ENCODE data around the gene UCHL1. TPM values are rescaled to one million over a fixed set of nuclear protein-coding genes. Genes with fewer than 3 reads are reported as not detected.

Gene UCHL1
- total RNA-seq, 2 donors from 2014 or later = 1.9 to 2.7 TPM

- Mint-ChIP-seq H3K36me3 (peaks cover 5% of the 10 kb centered on the region), H3K4me3 (no peak overlapping the region), H3K9me3 (peaks cover 3% of the 10 kb centered on the region), H3K27me3 (peaks cover 41 to 61% of the 10 kb centered on the region in 2 donors), H3K27ac (no peak overlapping the region), H3K4me1 (ENCODE audit: low read depth in 2 of 2) (peaks cover 15 to 20% of the 10 kb centered on the region in 2 donors)
- ATAC-seq (no peak), DNase-seq (ENCODE audit: low spot score) (no peak)
Observed at GRCh38 chr4:41217374-41217773, 39.4 kb upstream of the UCHL1 start.

- Mint-ChIP-seq H3K27ac (no peak overlapping the region), H3K27me3 (peaks cover 33 to 48% of the 10 kb centered on the region in 2 donors), H3K9me3 (peaks cover 3% of the 10 kb centered on the region), H3K4me3 (no peak overlapping the region), H3K4me1 (ENCODE audit: low read depth in 2 of 2) (peaks cover 10 to 15% of the 10 kb centered on the region in 2 donors), H3K36me3 (peaks cover 5% of the 10 kb centered on the region)
- ATAC-seq (no peak), DNase-seq (ENCODE audit: low spot score) (no peak)
Observed at GRCh38 chr4:41218703-41219102, 38.0 kb upstream of the UCHL1 start.

GRCh38 chr4:41219421-41219950 is 37.2 kb upstream of the UCHL1 start:
- Mint-ChIP-seq H3K36me3 (peaks cover 5% of the 10 kb centered on the region), H3K4me3 (no peak overlapping the region), H3K27ac (no peak overlapping the region), H3K9me3 (peaks cover 3% of the 10 kb centered on the region), H3K27me3 (peaks cover 35 to 47% of the 10 kb centered on the region in 2 donors), H3K4me1 (ENCODE audit: low read depth in 2 of 2) (peaks cover 10 to 15% of the 10 kb centered on the region in 2 donors)
- ATAC-seq (no peak), DNase-seq (ENCODE audit: low spot score) (no peak)

GRCh38 chr4:41221850-41222645 is 34.7 kb upstream of the UCHL1 start:
- H3K36me3 Mint-ChIP-seq = peaks cover 1% of the 10 kb centered on the region
- H3K27me3 Mint-ChIP-seq = peaks cover 21 to 27% of the 10 kb centered on the region in 2 donors
- peaks cover 0 to under 1% of the 10 kb centered on the region in 2 donors for H3K4me1 Mint-ChIP-seq (ENCODE audit: low read depth in 2 of 2)
- DNase-seq (ENCODE audit: low spot score) (no peak), ATAC-seq (no peak)
- no peaks in the 10 kb centered on the region for H3K9me3 Mint-ChIP-seq
- H3K27ac Mint-ChIP-seq = no peak overlapping the region
- no peak overlapping the region for H3K4me3 Mint-ChIP-seq

- ATAC-seq = no peak
- Mint-ChIP-seq H3K27me3 (peaks cover 5 to 6% of the 10 kb centered on the region in 2 donors), H3K36me3 (no peaks in the 10 kb centered on the region), H3K27ac (no peak overlapping the region), H3K4me3 (no peak overlapping the region), H3K4me1 (ENCODE audit: low read depth in 2 of 2) (no peaks in the 10 kb centered on the region), H3K9me3 (no peaks in the 10 kb centered on the region)
- DNase-seq (ENCODE audit: low spot score) = no peak
Observed at GRCh38 chr4:41227902-41228301, 28.8 kb upstream of the UCHL1 start.

- Mint-ChIP-seq H3K9me3 (no peaks in the 10 kb centered on the region), H3K4me1 (ENCODE audit: low read depth in 2 of 2) (no peaks in the 10 kb centered on the region), H3K27ac (no peak overlapping the region), H3K36me3 (no peaks in the 10 kb centered on the region), H3K4me3 (no peak overlapping the region), H3K27me3 (peaks cover 2 to 5% of the 10 kb centered on the region in 2 donors)
- ATAC-seq (no peak), DNase-seq (ENCODE audit: low spot score) (no peak)
Observed at GRCh38 chr4:41232406-41232805, 24.3 kb upstream of the UCHL1 start.

- ATAC-seq (no peak), DNase-seq (ENCODE audit: low spot score) (no peak)
- H3K27ac Mint-ChIP-seq = no peak overlapping the region
- H3K9me3 Mint-ChIP-seq = no peaks in the 10 kb centered on the region
- no peak overlapping the region for H3K4me3 Mint-ChIP-seq
- H3K36me3 Mint-ChIP-seq = no peaks in the 10 kb centered on the region
- peaks cover 0 to 5% of the 10 kb centered on the region in 2 donors for H3K27me3 Mint-ChIP-seq
- no peaks in the 10 kb centered on the region for H3K4me1 Mint-ChIP-seq (ENCODE audit: low read depth in 2 of 2)
Observed at GRCh38 chr4:41232856-41233255, 23.9 kb upstream of the UCHL1 start.

GRCh38 chr4:41236032-41236431 is 20.7 kb upstream of the UCHL1 start:
- ATAC-seq (no peak), DNase-seq (ENCODE audit: low spot score) (no peak)
- no peak overlapping the region for H3K4me3 Mint-ChIP-seq
- H3K27ac Mint-ChIP-seq = no peak overlapping the region
- no peaks in the 10 kb centered on the region for H3K36me3 Mint-ChIP-seq
- H3K4me1 Mint-ChIP-seq (ENCODE audit: low read depth in 2 of 2) = no peaks in the 10 kb centered on the region
- no peaks in the 10 kb centered on the region for H3K27me3 Mint-ChIP-seq
- H3K9me3 Mint-ChIP-seq = no peaks in the 10 kb centered on the region

DNA sequence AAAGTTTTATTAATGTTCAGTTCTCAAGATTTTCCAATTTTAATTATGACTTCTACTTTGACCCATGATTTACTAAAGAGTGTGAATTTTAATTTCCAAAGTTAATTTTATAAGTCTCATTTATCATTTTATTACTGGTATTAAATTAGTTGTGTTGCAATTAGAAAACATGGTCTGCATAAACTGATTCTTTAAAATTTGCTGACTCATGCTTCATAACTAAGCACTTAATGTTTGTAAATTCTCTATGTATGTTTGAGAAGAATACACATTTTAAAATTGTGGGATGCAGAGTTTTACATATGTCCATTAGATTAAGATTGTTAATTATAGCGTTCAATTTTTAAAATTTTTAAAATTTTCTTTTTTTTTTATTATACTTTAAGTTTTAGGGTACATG is 20.2 kb upstream of the UCHL1 start:
- no peaks in the 10 kb centered on the region for H3K9me3 Mint-ChIP-seq
- no peak overlapping the region for H3K27ac Mint-ChIP-seq
- H3K27me3 Mint-ChIP-seq = no peaks in the 10 kb centered on the region
- no peaks in the 10 kb centered on the region for H3K4me1 Mint-ChIP-seq (ENCODE audit: low read depth in 2 of 2)
- H3K4me3 Mint-ChIP-seq = no peak overlapping the region
- H3K36me3 Mint-ChIP-seq = no peaks in the 10 kb centered on the region
- ATAC-seq = no peak
- no peak for DNase-seq (ENCODE audit: low spot score)

- Mint-ChIP-seq H3K27me3 (peaks cover 8 to 17% of the 10 kb centered on the region in 2 donors), H3K9me3 (no peaks in the 10 kb centered on the region), H3K36me3 (no peaks in the 10 kb centered on the region), H3K4me3 (no peak overlapping the region), H3K4me1 (ENCODE audit: low read depth in 2 of 2) (no peaks in the 10 kb centered on the region), H3K27ac (no peak overlapping the region)
- ATAC-seq (no peak), DNase-seq (ENCODE audit: low spot score) (no peak)
Observed at GRCh38 chr4:41241919-41242318, 14.8 kb upstream of the UCHL1 start.

GRCh38 chr4:41245983-41246382 is 10.7 kb upstream of the UCHL1 start:
- H3K9me3 Mint-ChIP-seq = no peaks in the 10 kb centered on the region
- H3K27me3 Mint-ChIP-seq = peaks cover 11 to 17% of the 10 kb centered on the region in 2 donors
- H3K27ac Mint-ChIP-seq = no peak overlapping the region
- H3K4me3 Mint-ChIP-seq = no peak overlapping the region
- no peak for DNase-seq (ENCODE audit: low spot score)
- H3K4me1 Mint-ChIP-seq (ENCODE audit: low read depth in 2 of 2) = no peaks in the 10 kb centered on the region
- no peaks in the 10 kb centered on the region for H3K36me3 Mint-ChIP-seq
- ATAC-seq = no peak

DNA sequence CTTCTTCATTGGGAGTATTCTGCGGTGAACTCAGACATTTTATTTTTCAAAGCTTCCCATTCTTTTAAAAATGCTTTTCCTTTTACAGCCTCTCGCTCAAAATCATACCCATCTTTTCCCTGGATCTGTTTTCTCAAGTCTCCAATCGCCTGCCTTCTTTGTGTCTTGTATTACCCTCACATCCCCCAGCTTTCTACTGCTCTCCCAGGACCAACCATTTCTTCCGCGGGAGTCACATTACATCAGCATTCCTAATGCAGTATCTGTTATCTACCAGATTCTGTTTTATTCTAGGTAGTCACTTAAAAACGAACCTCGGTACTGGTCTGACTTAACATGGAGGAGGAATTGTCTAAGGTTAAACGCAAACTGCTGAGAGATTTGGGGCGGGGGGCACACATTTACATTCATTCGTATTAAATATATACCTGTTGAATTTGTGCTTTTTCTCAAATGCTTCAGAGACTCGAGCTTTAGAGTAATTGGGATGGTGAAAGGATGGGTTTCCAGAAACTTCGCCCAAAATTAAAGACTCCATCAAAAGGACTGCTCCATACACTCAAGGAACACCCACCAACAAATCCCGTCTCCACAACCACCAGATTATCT is 493 bp upstream of the UCHL1 start:
- H3K4me1 Mint-ChIP-seq (ENCODE audit: low read depth in 2 of 2) = peaks cover 0 to 5% of the 10 kb centered on the region in 2 donors
- H3K27ac Mint-ChIP-seq = no peak overlapping the region
- H3K9me3 Mint-ChIP-seq = no peaks in the 10 kb centered on the region
- peaks cover 31 to 43% of the 10 kb centered on the region in 2 donors for H3K27me3 Mint-ChIP-seq
- DNase-seq (ENCODE audit: low spot score) (no peak), ATAC-seq (no peak)
- H3K4me3 Mint-ChIP-seq = no peak overlapping the region
- peaks cover 7% of the 10 kb centered on the region for H3K36me3 Mint-ChIP-seq

- Mint-ChIP-seq H3K4me1 (ENCODE audit: low read depth in 2 of 2) (peaks cover 0 to 5% of the 10 kb centered on the region in 2 donors), H3K9me3 (no peaks in the 10 kb centered on the region), H3K27me3 (peaks cover 29 to 41% of the 10 kb centered on the region in 2 donors), H3K27ac (no peak overlapping the region), H3K4me3 (peak overlapping the region; percentile 45), H3K36me3 (peaks cover 7% of the 10 kb centered on the region)
- peak; percentile 67 to 68 for ATAC-seq
- DNase-seq (ENCODE audit: low spot score) = no peak
Observed at GRCh38 chr4:41257257-41257901, 651 bp downstream of the UCHL1 start.

DNA sequence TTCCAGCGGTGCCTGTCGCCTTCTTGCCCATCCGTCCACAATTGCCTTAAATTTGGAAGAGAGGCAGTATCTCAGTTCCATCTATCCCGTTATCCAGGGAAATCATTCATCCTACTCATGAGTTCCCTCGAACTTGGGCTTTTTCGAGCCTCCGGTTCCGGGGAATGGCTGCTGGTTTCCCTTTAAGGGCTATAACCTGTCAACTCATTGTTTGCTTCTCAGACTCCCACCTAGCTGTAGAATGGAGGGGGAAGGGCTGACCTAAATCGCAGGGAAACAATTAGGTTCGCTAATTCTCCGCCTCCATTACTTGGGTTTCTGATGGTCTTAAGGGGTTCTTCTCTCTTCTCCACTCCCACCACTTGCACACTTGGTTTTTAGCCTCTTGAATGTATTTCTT is 1.2 kb downstream of the UCHL1 start:
- Mint-ChIP-seq H3K27me3 (peaks cover 27 to 38% of the 10 kb centered on the region in 2 donors), H3K27ac (no peak overlapping the region), H3K4me3 (peak overlapping the region; percentile 45), H3K4me1 (ENCODE audit: low read depth in 2 of 2) (peaks cover 0 to 5% of the 10 kb centered on the region in 2 donors), H3K9me3 (no peaks in the 10 kb centered on the region), H3K36me3 (peaks cover 7% of the 10 kb centered on the region)
- DNase-seq (ENCODE audit: low spot score) (no peak), ATAC-seq (no peak)

All from natural killer cell treated with Interleukin-12 subunit alpha and Interleukin-12 subunit beta and Interleukin-15 and Interleukin-18, amount 100 ng/mL, for 72 hours (primary cell).